Gastrocnemius medialis (tissue), 4 donors: ENCODE data around the gene HECTD4.
"Not testable (repeated sequence)": the region's sequence is repeated elsewhere in the genome, so short reads cannot be mapped to it uniquely, and the experiment has no call there.

Source experiments
- POLR2A ChIP-seq, 2 donors: fragments of 450-650 bp; IDR thresholded peaks; one replicate each; pipeline ENCODE4 v1.6.1; 2017; ENCODE audit warnings: antibody characterized with exemption in 2 of 2, mild to moderate bottlenecking in 2 of 2, moderate library complexity in 2 of 2
- TF ChIP-seq, protein P1 (sequence below), 5 experiments: fragments of 450-650 bp in 3 of 5; fragments of 200-600 bp in 2 of 5; sonication (generic) in 2 of 5; IDR thresholded peaks in 4 of 5; conservative IDR thresholded peaks in 1 of 5; 1 replicate in 4 of 5; 2 replicates in 1 of 5; pipeline ENCODE4 v1.5.1; 2016 to 2019; ENCODE audit warnings: antibody characterized with exemption in 5 of 5, mild to moderate bottlenecking in 3 of 5, moderate library complexity in 3 of 5

DNA sequence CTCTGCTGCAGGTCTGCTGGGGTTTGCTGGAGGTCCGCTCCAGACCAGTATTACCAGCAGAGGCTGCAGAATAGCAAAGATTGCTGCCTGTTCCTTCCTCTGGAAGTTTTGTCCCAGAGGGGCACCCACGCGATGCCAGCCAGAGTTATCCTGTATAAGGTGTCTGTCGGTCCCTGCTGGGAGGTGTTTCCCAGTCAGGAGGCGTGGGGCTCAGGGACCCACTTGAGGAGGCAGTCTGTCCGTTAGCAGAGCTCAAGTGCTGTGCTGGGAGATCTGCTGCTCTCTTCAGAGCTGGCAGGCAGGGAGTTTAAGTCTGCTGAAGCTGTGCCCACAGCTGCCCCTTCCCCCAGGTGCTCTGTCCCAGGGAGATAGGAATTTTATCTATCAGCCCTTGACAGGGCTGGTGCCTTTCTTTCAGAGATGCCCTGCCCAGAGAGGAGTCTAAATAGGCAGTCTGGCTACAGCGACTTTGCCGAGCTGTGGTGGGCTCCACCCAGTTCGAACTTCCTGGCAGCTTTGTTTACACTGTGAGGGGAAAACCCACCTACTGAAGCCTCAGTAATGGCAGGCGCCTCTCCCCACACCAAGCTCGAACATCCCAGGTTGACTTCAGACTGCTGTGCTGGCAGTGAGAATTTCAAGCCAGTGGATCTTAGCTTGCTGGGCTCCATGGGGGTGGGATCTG is 223.6 kb downstream of the HECTD4 start:
- TF ChIP-seq POLR2A (IDR thresholded peaks at IDR 0.05) = not testable (repeated sequence)
- TF ChIP-seq, protein P1, sequence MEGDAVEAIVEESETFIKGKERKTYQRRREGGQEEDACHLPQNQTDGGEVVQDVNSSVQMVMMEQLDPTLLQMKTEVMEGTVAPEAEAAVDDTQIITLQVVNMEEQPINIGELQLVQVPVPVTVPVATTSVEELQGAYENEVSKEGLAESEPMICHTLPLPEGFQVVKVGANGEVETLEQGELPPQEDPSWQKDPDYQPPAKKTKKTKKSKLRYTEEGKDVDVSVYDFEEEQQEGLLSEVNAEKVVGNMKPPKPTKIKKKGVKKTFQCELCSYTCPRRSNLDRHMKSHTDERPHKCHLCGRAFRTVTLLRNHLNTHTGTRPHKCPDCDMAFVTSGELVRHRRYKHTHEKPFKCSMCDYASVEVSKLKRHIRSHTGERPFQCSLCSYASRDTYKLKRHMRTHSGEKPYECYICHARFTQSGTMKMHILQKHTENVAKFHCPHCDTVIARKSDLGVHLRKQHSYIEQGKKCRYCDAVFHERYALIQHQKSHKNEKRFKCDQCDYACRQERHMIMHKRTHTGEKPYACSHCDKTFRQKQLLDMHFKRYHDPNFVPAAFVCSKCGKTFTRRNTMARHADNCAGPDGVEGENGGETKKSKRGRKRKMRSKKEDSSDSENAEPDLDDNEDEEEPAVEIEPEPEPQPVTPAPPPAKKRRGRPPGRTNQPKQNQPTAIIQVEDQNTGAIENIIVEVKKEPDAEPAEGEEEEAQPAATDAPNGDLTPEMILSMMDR (IDR thresholded peaks at IDR 0.05 in 4 of 5, conservative IDR thresholded peaks at IDR 0.05 in 1 of 5) = not testable (repeated sequence)
